H9 (cell line): ENCODE data around the gene PRKAG2. TPM values are rescaled to one million over a fixed set of nuclear protein-coding genes. Genes with fewer than 3 reads are reported as not detected.

Source experiments
- DNase-seq: peaks from one replicate; pipeline ENCODE4 v3.0.0-alpha.2; 2017
- H2AFZ ChIP-seq: one replicate; pipeline ENCODE4 v1.6.1; 2013; ENCODE audit warnings: mild to moderate bottlenecking, low read length, control low read depth, moderate library complexity
- H2AK5ac ChIP-seq: 2 replicates; pipeline ENCODE4 v1.6.1; 2013; ENCODE audit warnings: low read length, control low read depth, mixed read lengths; ENCODE audit not compliant: insufficient read length
- H2BK120ac ChIP-seq: one replicate; pipeline ENCODE4 v1.6.1; 2013; ENCODE audit warnings: low read depth, mild to moderate bottlenecking, low read length, control low read depth, inconsistent platforms; ENCODE audit not compliant: poor library complexity, severe bottlenecking
- H2BK12ac ChIP-seq: 2 replicates; pipeline ENCODE4 v1.6.1; 2013; ENCODE audit warnings: low read length, control low read depth, mixed read lengths, low read depth; ENCODE audit not compliant: insufficient read length
- H2BK15ac ChIP-seq: 2 replicates; pipeline ENCODE4 v1.6.1; 2013; ENCODE audit warnings: low read depth, low read length, control low read depth
- H2BK20ac ChIP-seq: one replicate; pipeline ENCODE4 v1.6.1; 2013; ENCODE audit warnings: low read depth, mild to moderate bottlenecking, low read length, control low read depth, inconsistent platforms; ENCODE audit not compliant: poor library complexity, severe bottlenecking
- H2BK5ac ChIP-seq: 2 replicates; pipeline ENCODE4 v1.6.1; 2013; ENCODE audit warnings: low read length, control low read depth, mixed read lengths; ENCODE audit not compliant: insufficient read length
- H3K14ac ChIP-seq: 2 replicates; pipeline ENCODE4 v1.6.1; 2013; ENCODE audit warnings: low read length, control low read depth; ENCODE audit not compliant: insufficient read depth
- H3K18ac ChIP-seq: 2 replicates; pipeline ENCODE4 v1.6.1; 2013; ENCODE audit warnings: low read depth, mild to moderate bottlenecking, mixed read lengths, low read length, control low read depth; ENCODE audit not compliant: insufficient read length
- H3K23ac ChIP-seq: 2 replicates; pipeline ENCODE4 v1.6.1; 2013; ENCODE audit warnings: low read length, control low read depth, mixed read lengths, low read depth; ENCODE audit not compliant: insufficient read length
- H3K23me2 ChIP-seq: 2 replicates; pipeline ENCODE4 v1.6.1; 2013; ENCODE audit warnings: low read depth, mild to moderate bottlenecking, mixed read lengths, low read length, control low read depth; ENCODE audit not compliant: insufficient read length, poor library complexity, severe bottlenecking
- H3K27ac ChIP-seq: 2 replicates; pipeline ENCODE4 v1.5.1; 2013; ENCODE audit warnings: low read length, control low read depth, mixed read lengths, low read depth; ENCODE audit not compliant: insufficient read length
- H3K27me3 ChIP-seq: 2 replicates; pipeline ENCODE4 v1.6.1; 2013; ENCODE audit warnings: low read length, control low read depth, inconsistent platforms; ENCODE audit not compliant: insufficient read depth
- H3K4ac ChIP-seq: 2 replicates; pipeline ENCODE4 v1.6.1; 2013; ENCODE audit warnings: low read depth, mild to moderate bottlenecking, control low read depth, inconsistent platforms, low read length, moderate library complexity
- H3K4me1 ChIP-seq: 2 replicates; pipeline ENCODE4 v1.6.1; 2013; ENCODE audit warnings: low read length, control low read depth, inconsistent platforms; ENCODE audit not compliant: insufficient read depth
- H3K4me2 ChIP-seq: 2 replicates; pipeline ENCODE4 v1.6.1; 2013; ENCODE audit warnings: low read length, control low read depth, mixed read lengths; ENCODE audit not compliant: insufficient read length, insufficient read depth
- H3K56ac ChIP-seq: 2 replicates; pipeline ENCODE4 v1.6.1; 2013; ENCODE audit warnings: low read depth, mild to moderate bottlenecking, mixed read lengths, low read length, control low read depth; ENCODE audit not compliant: insufficient read length
- H3K79me1 ChIP-seq: 2 replicates; pipeline ENCODE4 v1.6.1; 2013; ENCODE audit warnings: low read depth, mild to moderate bottlenecking, moderate library complexity, low read length, control low read depth, inconsistent platforms; ENCODE audit not compliant: insufficient read depth, poor library complexity, severe bottlenecking
- H3K79me2 ChIP-seq: 2 replicates; pipeline ENCODE4 v1.6.1; 2013; ENCODE audit warnings: low read length, control low read depth, inconsistent platforms; ENCODE audit not compliant: insufficient read depth
- H3K9ac ChIP-seq: 2 replicates; pipeline ENCODE4 v1.6.1; 2013; ENCODE audit warnings: low read length, control low read depth, mixed read lengths; ENCODE audit not compliant: insufficient read length; ENCODE audit errors: extremely low read depth
- H3K9me3 ChIP-seq: one replicate; pipeline ENCODE4 v1.6.1; 2013; ENCODE audit warnings: low read depth, low read length, inconsistent platforms; ENCODE audit not compliant: control insufficient read depth
- H3T11ph ChIP-seq: one replicate; pipeline ENCODE4 v1.6.1; 2013; ENCODE audit warnings: mild to moderate bottlenecking, low read length, control low read depth, inconsistent platforms
- H4K20me1 ChIP-seq: one replicate; pipeline ENCODE4 v1.6.1; 2013; ENCODE audit not compliant: control insufficient read depth, insufficient read length, insufficient read depth
- H4K5ac ChIP-seq: 2 replicates; pipeline ENCODE4 v1.6.1; 2013; ENCODE audit warnings: low read depth, mild to moderate bottlenecking, mixed read lengths, low read length, control low read depth; ENCODE audit not compliant: insufficient read length
- H4K8ac ChIP-seq: replicated peaks from 2 replicates; pipeline ENCODE4 v1.6.1; 2013; ENCODE audit warnings: low read length, control low read depth, mixed read lengths, low read depth; ENCODE audit not compliant: insufficient read length
- H4K91ac ChIP-seq: 2 replicates; pipeline ENCODE4 v1.6.1; 2013; ENCODE audit warnings: low read depth, mild to moderate bottlenecking, moderate library complexity, mixed read lengths, low read length, control low read depth; ENCODE audit not compliant: insufficient read length
- H3K27ac Mint-ChIP-seq, 3 experiments: 2 replicates in 2 of 3; 3 replicates in 1 of 3; pipeline ENCODE4 v1.8.0; 2020 to 2021; ENCODE audit warnings: mixed read lengths in 3 of 3, mild to moderate bottlenecking in 1 of 3, moderate library complexity in 1 of 3
- H3K27me3 Mint-ChIP-seq: 2 replicates; pipeline ENCODE4 v1.8.0; 2021; ENCODE audit warnings: low read depth, mild to moderate bottlenecking, moderate library complexity, mixed read lengths
- H3K36me3 Mint-ChIP-seq, 3 experiments: 2 replicates in 2 of 3; 3 replicates in 1 of 3; pipeline ENCODE4 v1.8.0; 2020 to 2021; ENCODE audit warnings: low read depth in 3 of 3, mixed read lengths in 3 of 3; ENCODE audit not compliant: insufficient read depth in 1 of 3
- H3K4me1 Mint-ChIP-seq, 2 experiments: 2 replicates each; pipeline ENCODE4 v1.8.0; 2020; ENCODE audit warnings: mixed read lengths in 2 of 2
- H3K4me3 Mint-ChIP-seq, 2 experiments: 2 replicates in 1 of 2; 3 replicates in 1 of 2; pipeline ENCODE4 v1.8.0; 2020 to 2021; ENCODE audit warnings: mild to moderate bottlenecking in 2 of 2, mixed read lengths in 2 of 2, moderate library complexity in 1 of 2
- H3K9me3 Mint-ChIP-seq, 2 experiments: 2 replicates in 1 of 2; 3 replicates in 1 of 2; pipeline ENCODE4 v1.8.0; 2020; ENCODE audit warnings: mild to moderate bottlenecking in 2 of 2, mixed read lengths in 2 of 2, moderate library complexity in 1 of 2
- WGBS: extraction: QIAGEN DNeasy Blood & Tissue Kit; methylation state at CpG from one replicate; pipeline ENCODE4 v1.1.7; 2013; ENCODE audit warnings: missing lambda C conversion rate, low lambda C conversion rate, mixed read lengths; ENCODE audit not compliant: insufficient read length; ENCODE audit errors: extremely low coverage; 5-methylcytosine and 5-hydroxymethylcytosine counted together
- total RNA-seq: library from RNA; stranded (reverse); gene quantifications from 2 replicates; pipeline ENCODE4 v1.2.1, GENCODE V29; 2021
- TF ChIP-seq, protein P1 (sequence below): fragments of 200-600 bp; sonication (generic); conservative IDR thresholded peaks from 3 replicates; pipeline ENCODE4 v1.8.0; 2021; ENCODE audit warnings: antibody characterized with exemption, mild to moderate bottlenecking

Gene PRKAG2
- total RNA-seq, 1 experiment from 2014 or later, result 11.8 TPM

DNA sequence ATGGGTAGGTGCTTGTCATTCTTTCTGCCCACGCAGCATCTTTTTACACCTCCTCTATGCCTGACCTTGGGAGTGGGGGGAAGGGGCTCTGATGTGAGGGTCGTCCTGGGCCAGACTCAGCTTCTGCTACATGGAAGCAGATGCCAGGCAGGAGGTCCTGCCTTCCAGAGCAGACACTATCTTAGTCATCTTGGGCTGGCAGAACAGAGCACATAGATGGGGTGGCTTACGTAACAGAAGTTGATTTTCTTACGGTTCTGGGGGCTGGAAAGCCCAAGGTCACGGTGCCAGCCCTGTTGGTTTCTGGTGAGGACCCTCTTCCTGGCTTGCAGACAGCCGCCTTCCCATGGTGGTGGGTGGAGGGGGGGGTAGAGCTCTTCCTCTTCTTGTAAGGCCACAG is 159.0 kb downstream of the PRKAG2 start:
- Histone ChIP-seq H3K23ac (no peak overlapping the region), H3K79me1 (no peaks in the 10 kb centered on the region), H4K5ac (no peak overlapping the region), H2BK120ac (no peak overlapping the region), H2BK12ac (no peak overlapping the region), H2BK20ac (no peak overlapping the region), H3T11ph (no peak overlapping the region), H4K20me1 (no peaks in the 10 kb centered on the region), H3K18ac (no peak overlapping the region), H3K4me2 (no peak overlapping the region), H3K27me3 (no peaks in the 10 kb centered on the region), H4K8ac (no peak overlapping the region), H3K4ac (no peak overlapping the region), H3K27ac (no peak overlapping the region), H3K9me3 (no peaks in the 10 kb centered on the region), H2BK5ac (no peak overlapping the region), H3K23me2 (no peaks in the 10 kb centered on the region), H3K4me1 (no peaks in the 10 kb centered on the region), H2AFZ (no peak overlapping the region), H3K14ac (no peak overlapping the region), H2BK15ac (no peak overlapping the region), H3K56ac (no peak overlapping the region), H3K9ac (no peak overlapping the region), H3K79me2 (no peaks in the 10 kb centered on the region), H2AK5ac (no peak overlapping the region), H4K91ac (no peak overlapping the region)
- H3K4me3 Mint-ChIP-seq, result no peak overlapping the region
- WGBS, result no CpG with 5 or more reads among the region's 6 CpGs
- TF ChIP-seq, protein P1, sequence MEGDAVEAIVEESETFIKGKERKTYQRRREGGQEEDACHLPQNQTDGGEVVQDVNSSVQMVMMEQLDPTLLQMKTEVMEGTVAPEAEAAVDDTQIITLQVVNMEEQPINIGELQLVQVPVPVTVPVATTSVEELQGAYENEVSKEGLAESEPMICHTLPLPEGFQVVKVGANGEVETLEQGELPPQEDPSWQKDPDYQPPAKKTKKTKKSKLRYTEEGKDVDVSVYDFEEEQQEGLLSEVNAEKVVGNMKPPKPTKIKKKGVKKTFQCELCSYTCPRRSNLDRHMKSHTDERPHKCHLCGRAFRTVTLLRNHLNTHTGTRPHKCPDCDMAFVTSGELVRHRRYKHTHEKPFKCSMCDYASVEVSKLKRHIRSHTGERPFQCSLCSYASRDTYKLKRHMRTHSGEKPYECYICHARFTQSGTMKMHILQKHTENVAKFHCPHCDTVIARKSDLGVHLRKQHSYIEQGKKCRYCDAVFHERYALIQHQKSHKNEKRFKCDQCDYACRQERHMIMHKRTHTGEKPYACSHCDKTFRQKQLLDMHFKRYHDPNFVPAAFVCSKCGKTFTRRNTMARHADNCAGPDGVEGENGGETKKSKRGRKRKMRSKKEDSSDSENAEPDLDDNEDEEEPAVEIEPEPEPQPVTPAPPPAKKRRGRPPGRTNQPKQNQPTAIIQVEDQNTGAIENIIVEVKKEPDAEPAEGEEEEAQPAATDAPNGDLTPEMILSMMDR, result no peak
- peaks cover 0 to 8% of the 10 kb centered on the region in 2 experiments; a peak in 1 of 5 replicates for H3K9me3 Mint-ChIP-seq
- H3K27ac Mint-ChIP-seq, result no peak overlapping the region; a peak in 1 of 7 replicates
- no peak for DNase-seq
- peaks cover 15% of the 10 kb centered on the region for H3K27me3 Mint-ChIP-seq
- H3K36me3 Mint-ChIP-seq, result no peaks in the 10 kb centered on the region
- peaks cover 4% of the 10 kb centered on the region in 2 experiments; a peak in 2 of 4 replicates for H3K4me1 Mint-ChIP-seq
